Lower leg skin (tissue), 3 donors: ENCODE measurements around the gene WDR91.
"Not testable (repeated sequence)": the region's sequence is repeated elsewhere in the genome, so short reads cannot be mapped to it uniquely, and the experiment has no call there.

Source experiments
- CTCF ChIP-seq, 3 donors: fragments of 450-650 bp; IDR thresholded peaks; one replicate each; pipeline ENCODE4 v1.5.1; 2016; ENCODE audit warnings: antibody characterized with exemption in 3 of 3, mild to moderate bottlenecking in 3 of 3, moderate library complexity in 2 of 3
- POLR2A ChIP-seq, 2 donors: fragments of 450-650 bp; IDR thresholded peaks; one replicate each; pipeline ENCODE4 v1.6.1; 2016 to 2017; ENCODE audit warnings: antibody characterized with exemption in 2 of 2, mild to moderate bottlenecking in 1 of 2, moderate library complexity in 1 of 2

GRCh38 chr7:135234095-135234494 is 22.8 kb upstream of the WDR91 start:
- TF ChIP-seq CTCF, POLR2A (IDR thresholded peaks at IDR 0.05): not testable (repeated sequence)
